GM18519 (cell line): Measurements from ENCODE around the gene RTP2.
"Not testable (repeated sequence)": the region's sequence is repeated elsewhere in the genome, so short reads cannot be mapped to it uniquely, and the experiment has no call there.

ENCODE experiments used
- ATAC-seq: cut with Tn5 transposase; IDR thresholded peaks from one replicate; pipeline ENCODE4 v1.9.1; 2021; ENCODE audit warnings: mild to moderate bottlenecking, moderate library complexity; ENCODE audit not compliant: unreplicated experiment, low FRiP score

RTP2 gene

GRCh38 chr3:187717572-187717971, 15.2 kb upstream of the RTP2 start:
- no peak for ATAC-seq

DNA sequence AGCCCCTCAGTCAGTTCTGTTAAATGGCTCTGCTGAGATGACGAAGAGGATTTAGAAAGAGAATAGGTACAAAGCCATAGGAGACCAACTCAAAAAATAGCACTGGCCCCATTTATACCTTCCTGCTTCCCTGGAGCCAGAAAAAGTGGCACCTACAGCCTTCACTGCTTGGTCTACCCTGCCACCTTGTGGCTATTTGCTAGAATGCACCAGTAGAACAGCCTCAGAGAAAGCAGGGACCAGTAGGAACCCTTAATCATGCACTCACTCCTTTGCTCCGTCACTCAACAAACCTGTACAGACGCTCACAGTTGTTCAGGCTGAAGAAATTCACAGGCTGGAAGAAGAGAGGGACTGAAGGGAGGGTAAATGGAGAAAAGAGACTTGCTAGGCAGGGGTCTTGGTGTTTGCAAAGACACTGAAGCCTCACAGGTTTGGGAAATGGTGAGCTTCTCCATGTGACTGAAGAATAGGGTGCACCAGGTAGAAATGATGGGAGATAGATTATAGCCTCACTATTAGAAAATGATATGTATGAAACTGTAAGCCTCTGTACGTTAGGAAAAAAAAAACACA, 12.1 kb upstream of the RTP2 start:
- peak; percentile 85 for ATAC-seq

- ATAC-seq, result no peak
Observed at GRCh38 chr3:187713504-187713903, 11.1 kb upstream of the RTP2 start.

GRCh38 chr3:187709155-187709554, 6.8 kb upstream of the RTP2 start:
- no peak for ATAC-seq

- no peak for ATAC-seq
Observed at GRCh38 chr3:187708696-187709095, 6.3 kb upstream of the RTP2 start.

DNA sequence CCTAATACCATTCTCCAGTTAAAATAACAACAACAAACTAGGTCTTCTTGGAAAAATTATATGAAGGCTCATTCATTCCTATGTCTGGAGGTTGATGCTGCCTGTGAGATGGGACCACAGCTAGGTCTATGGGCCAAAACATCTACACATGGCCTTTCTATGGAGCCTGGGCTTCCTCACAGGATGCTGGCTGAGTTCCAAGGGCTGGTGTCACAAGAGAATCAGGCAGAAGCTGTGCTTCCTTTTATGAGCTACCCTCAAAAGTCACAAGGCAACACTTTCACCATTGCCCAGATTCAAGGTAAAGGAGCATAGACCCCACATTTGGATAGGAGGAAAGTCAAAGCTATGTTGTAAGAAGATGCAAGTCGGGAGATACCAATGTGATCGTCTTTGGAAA, 4.6 kb upstream of the RTP2 start:
- no peak for ATAC-seq

DNA sequence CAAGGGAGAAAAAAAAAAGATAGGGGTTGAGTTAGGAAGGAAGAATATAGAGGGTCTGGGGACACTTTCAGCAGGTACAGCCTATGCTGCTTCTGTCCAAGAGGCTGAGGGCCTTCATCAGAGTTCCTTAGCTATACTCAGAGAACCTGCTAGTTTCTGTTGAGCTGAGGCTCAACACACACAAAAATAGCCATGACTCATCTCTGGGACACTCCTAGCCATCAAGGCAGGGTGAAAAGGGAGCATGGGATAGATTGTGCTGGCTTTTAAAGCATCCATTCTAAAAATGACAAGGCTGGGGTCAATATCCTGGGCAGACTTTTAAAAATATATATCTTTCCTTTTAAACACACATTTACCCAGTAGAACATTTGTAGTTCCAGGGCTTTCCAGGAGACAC, 2.8 kb upstream of the RTP2 start:
- no peak for ATAC-seq

DNA sequence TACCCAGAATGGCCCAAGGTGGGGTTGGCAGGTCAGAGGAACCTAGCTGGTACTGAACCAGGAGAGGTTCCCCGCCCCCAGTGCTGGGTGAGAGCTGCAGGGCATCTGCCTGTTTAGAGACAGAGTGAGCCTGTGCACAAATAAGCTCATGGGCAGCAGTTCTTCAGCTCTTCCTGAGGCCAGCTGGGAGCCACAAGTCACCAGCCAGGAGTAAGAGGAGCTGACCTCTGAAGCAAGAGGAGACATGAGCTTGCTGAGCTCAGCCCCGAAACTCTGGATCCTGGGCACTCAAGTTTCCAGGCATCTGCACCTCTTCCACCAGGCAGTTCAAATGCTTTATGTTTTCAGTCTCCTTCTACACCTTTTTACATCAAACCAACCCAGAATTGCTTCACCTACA, 2.1 kb downstream of the RTP2 start:
- ATAC-seq, result no peak

DNA sequence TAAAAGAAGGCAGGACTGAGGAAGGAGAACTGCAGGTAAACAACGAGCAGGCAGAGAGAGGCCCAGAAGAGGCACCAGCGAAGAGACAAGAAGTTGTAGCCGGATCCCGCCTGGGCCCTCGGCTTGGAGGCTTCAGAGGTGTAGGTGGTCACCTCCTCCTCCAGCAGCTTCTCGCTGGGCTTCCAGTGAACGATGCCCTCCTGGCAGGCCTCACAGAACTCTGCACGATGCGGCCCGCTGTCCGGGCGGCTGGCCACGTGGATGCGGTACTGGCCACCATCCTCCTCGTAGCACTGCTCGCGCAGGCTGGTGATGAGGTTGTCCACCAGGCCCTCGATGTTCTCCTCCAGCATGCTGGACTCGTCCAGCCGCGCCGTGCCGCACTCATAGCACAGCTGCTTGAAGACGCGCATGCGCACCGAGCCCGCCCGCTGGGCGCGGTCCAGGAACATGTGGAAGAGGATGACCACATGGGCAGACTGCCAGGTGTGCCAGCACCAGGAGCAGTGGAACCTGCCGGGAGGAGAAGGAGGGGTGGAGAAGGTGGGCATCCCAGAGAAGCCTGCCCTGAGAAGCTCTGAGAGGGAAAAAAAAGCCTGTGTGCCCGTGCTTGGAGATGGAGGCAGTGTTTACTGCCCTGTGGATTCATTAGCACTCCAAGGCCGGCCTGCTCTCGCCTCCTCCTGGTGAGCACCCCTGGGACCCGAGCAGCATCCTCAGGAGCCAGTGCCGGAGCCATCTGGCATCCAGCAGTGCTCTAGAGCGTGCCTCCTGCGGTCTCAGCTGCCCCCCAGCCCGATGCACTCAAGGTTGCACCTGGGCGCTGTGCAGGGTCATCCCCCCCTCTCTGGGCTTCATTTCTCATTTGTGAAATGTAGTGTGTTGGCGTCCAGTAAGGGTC, 3.6 kb downstream of the RTP2 start:
- no peak for ATAC-seq

DNA sequence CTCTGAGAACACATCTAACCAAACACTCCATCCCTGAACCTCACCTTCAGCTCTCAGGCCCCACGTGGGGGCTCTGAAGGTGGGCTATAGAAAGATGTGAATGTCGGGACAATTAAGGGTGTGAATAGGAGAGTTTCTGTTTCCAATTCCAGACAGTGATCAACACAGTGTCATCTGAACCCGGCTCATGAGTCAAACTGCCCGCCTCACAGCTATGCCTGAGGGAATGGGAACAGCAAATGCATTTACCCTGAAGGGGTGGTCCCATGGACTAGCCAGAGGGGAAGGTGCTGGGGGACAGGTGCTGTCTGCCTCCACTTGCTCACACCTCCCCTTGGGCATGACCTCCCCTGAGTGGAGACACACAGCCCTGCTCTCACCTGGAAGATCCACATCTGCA, 6.3 kb downstream of the RTP2 start:
- no peak for ATAC-seq

GRCh38 chr3:187695449-187695848, 6.9 kb downstream of the RTP2 start:
- ATAC-seq, result no peak

GRCh38 chr3:187694801-187695200, 7.6 kb downstream of the RTP2 start:
- no peak for ATAC-seq

GRCh38 chr3:187693431-187693830, 8.9 kb downstream of the RTP2 start:
- no peak for ATAC-seq

DNA sequence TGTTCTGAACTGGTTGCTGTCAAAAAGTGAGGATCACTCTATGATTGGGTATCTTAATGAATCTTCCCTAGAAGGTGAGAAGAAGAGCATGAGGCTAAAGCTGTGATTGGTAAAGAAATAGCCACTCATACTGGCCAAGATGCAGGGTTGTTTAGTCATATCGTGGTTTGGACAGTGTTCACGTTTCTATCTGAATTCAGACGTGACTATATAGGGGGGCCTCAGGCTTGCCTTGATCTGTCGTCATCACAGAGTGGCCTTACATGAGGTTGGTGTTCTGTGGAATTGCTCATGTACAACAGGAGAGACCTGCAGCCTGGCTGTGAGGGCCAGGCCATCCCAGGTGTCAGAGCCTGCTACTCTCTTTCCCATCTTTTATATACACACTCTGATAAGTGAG, 12.4 kb downstream of the RTP2 start:
- ATAC-seq, result no peak

DNA sequence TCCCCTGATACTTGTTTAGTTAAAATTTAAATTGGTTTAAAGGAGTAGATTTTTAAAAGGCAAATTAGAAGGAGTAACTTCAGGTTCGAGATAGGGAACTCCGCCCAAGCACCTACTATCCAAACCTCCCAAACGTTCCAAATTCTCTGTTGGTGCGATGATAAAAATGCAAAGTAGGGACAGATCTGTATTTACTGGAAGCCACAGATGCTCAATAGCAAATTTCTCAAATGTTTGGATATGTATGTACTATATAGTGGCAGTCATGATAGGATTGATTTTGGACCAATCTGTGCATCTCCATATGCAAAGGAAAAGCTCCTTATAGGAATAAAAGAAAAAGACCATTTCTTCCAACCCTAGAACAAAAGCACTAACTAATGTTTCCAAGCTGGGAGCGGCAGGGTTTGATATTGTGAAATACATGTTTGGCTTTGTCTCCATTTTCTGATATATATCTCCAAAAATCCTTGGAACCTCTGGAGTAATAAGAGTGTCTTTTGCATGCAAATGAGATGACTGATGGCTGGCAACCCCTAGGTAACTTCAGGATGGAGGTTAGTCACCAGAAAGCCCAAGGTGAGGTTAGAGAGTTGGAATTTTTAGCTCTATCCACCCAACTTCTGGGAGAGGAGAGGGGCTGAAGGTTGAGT, 15.6 kb downstream of the RTP2 start:
- no peak for ATAC-seq

DNA sequence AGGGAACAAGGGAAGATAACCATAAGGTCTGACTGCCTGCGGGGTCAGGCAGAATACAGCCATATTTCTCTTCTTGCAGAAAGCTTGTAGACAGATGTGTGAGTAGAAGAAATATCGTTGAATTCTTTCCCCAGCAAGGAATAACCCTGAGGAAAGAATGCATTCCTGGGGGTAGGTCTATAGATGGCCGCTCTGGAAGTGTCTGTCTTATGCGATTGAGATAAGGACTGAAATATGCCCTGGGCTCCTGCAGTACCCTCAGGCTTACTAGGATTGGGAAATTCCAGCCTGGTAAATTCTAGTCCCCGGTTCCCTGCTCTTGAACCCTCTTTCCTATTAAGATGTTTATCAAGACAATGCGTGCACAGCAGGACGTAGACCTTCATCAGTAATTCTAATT, 16.4 kb downstream of the RTP2 start:
- ATAC-seq, result no peak

DNA sequence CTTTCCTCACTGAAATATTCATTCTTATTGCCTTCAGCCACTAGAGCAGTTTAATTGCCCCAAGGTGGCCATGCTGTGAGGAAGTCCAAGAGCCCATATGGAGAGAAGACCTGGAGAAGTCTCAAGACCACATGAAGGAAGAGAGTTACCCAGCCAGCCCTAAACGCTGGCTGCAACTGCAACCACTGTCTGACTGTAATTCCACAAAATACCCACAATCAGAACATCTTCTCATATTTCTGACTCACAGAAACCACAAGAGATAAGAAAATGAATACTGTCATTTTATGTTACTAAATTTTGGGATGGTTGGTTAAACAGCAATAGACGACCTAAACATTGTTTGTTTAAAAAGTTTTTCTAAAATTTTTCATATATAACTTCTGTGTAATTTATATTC, 17.5 kb downstream of the RTP2 start:
- no peak for ATAC-seq

DNA sequence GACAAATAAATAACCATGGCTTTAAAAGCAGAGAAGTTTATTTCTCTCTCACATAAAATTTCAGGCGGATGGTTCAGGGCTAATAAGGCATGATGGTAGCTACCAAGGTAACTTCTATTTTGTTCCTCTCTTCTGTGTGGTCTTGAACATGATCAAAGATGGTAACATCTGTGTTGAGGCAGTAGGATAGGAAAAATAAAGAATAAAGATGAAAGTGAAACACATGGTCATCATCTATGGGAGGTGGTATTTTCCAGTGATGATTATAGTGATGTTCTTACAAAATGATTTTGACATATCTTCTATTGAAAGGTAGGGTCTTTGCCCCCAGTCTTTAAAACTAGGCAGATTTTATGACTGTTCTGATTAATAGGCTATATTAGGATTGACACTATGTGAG, 17.9 kb downstream of the RTP2 start:
- ATAC-seq, result no peak

GRCh38 chr3:187681756-187682155, 20.6 kb downstream of the RTP2 start:
- not testable (repeated sequence) for ATAC-seq

- no peak for ATAC-seq
Observed at GRCh38 chr3:187679638-187680396, 22.5 kb downstream of the RTP2 start.

DNA sequence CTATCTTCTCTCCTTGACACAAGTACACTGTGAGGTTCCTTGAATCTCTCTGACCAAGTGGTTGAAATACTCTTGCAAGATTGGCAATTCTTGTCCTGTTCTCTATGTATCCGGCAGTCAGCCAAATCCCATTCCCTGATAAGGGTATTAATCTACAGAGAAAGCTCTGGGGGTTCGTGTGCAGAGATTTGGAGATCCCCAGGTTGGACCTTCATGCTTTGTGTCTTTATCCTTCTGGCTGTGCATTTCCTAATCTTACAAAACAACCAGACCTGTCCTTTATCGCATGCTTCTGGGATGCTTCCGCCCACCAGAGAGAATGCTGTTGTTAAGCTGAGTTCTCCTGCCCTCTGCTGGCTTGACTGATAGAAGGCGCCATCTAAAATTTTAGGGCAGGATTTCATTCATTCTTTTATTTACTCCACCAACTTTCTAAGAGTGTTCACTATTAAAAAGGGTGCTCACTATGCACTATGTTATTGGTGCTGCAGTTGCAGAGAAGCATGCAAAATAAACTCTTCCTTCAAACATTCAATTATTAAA, 23.6 kb downstream of the RTP2 start:
- no peak for ATAC-seq
